ENCODE measurements around the gene DRD4. TPM values are rescaled to one million over a fixed set of nuclear protein-coding genes. Genes with fewer than 3 reads are reported as not detected.

DRD4 gene
- total and polyA plus RNA-seq, 2 of the 8 experiments (the other 6 are each of a cell fraction or from before 2014, with no cell fraction given): 3.4 to 4.9 TPM

DNA sequence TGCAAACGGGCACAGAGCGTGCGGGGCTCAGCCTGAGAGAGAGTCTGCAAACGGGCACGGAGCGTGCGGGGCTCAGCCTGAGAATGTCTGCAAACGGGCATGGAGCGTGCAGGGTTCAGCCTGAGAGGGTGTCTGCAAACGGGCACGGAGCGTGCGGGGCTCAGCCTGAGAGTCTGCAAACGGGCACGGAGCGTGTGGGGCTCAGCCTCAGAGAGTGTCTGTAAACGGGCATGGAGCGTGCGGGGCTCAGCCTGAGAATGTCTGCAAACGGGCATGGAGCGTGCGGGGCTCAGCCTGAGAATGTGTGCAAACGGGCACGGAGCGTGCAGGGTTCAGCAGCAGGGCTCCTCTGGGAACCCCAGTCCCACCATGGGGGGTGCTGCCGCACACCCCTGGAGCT is 47.3 kb upstream of the DRD4 start:
- H3K27ac ChIP-seq (ENCODE audit: low read depth, low read length): no peak overlapping the region
- no peak overlapping the region for H3K14ac ChIP-seq (ENCODE audit: insufficient read length)
- no peak overlapping the region for H4K8ac ChIP-seq (ENCODE audit: extremely low read depth, insufficient read depth, low read length)
- H3K23me2 ChIP-seq (ENCODE audit: low read depth, low read length): no peaks in the 10 kb centered on the region
- no peak overlapping the region for H2AFZ ChIP-seq (ENCODE audit: low read length)
- H3K79me2 ChIP-seq (ENCODE audit: control insufficient read depth in 1 of 2, insufficient read depth in 2 of 2, low read length in 2 of 2): peaks cover 0 to 3% of the 10 kb centered on the region in 2 experiments; a peak in 2 of 4 replicates
- no peak overlapping the region for H3K4me3 ChIP-seq (ENCODE audit: extremely low read depth in 1 of 4, insufficient read depth in 2 of 4, low read depth in 3 of 4, low read length in 4 of 4)
- ChIA-PET POLR2A (ENCODE audit: partially characterized antibody) (interaction anchor here (0.7 to 1.2 kb wide), 3 partner anchors 17 to 101 kb away, joined by 3 to 5 read pairs (median 5); no protein-coding TSS in a partner anchor), CTCF (ENCODE audit: partially characterized antibody) (interaction anchor here (1.9 kb wide), 1 partner anchor 12 kb away, joined by 11 read pairs; no protein-coding TSS in a partner anchor)
- H2BK15ac ChIP-seq (ENCODE audit: low read length): no peak overlapping the region
- 94% methylated on average over 26 of the region's 26 CpGs; no CpG with 5 or more reads in 1 of the 2 experiments for WGBS, 2 experiments (ENCODE audit: extremely low coverage in 1 of 2, insufficient coverage in 1 of 2, insufficient read length in 1 of 2, insufficient replicate concordance in 2 of 2, low coverage in 1 of 2, low lambda C conversion rate in 2 of 2, missing lambda C conversion rate in 1 of 2)
- H2AK5ac ChIP-seq (ENCODE audit: low read depth, low read length): no peak overlapping the region
- H4K5ac ChIP-seq (ENCODE audit: insufficient read length, low read depth, low read length): no peak overlapping the region
- DNase-seq (ENCODE audit: low read depth in 1 of 2, low spot score in 2 of 2) (no peak), FAIRE-seq (no peak)
- no peaks in the 10 kb centered on the region for H3K9me3 ChIP-seq (ENCODE audit: insufficient read depth in 2 of 2, low read depth in 1 of 2, low read length in 1 of 2)
- H3K4me1 ChIP-seq (replicated peaks in 1 of 4; ENCODE audit: control insufficient read depth in 3 of 4, insufficient read depth in 4 of 4, low read length in 3 of 4): no peaks in the 10 kb centered on the region
- H2BK20ac ChIP-seq (ENCODE audit: low read length): no peak overlapping the region
- no peak overlapping the region for H3K18ac ChIP-seq (ENCODE audit: extremely low read depth, low read length)
- peaks cover 13 to 14% of the 10 kb centered on the region in 2 experiments for H4K20me1 ChIP-seq (replicated peaks in 1 of 2; ENCODE audit: control insufficient read depth in 1 of 2, insufficient read depth in 2 of 2, low read length in 2 of 2)
- H3K9ac ChIP-seq (replicated peaks in 1 of 4; ENCODE audit: extremely low read depth in 1 of 4, low read depth in 3 of 4, low read length in 3 of 4): no peak overlapping the region
- H3K27me3 ChIP-seq (replicated peaks in 1 of 4; ENCODE audit: control insufficient read depth in 3 of 4, extremely low read depth in 1 of 4, insufficient read depth in 3 of 4, low read length in 3 of 4): no peaks in the 10 kb centered on the region
- no peak overlapping the region for H3K23ac ChIP-seq (ENCODE audit: insufficient read length)
- no peak overlapping the region for H3K4ac ChIP-seq (replicated peaks; ENCODE audit: insufficient read length, low read depth, low read length)
- no peak overlapping the region for H2BK120ac ChIP-seq (replicated peaks; ENCODE audit: low read depth, low read length)
- H3K56ac ChIP-seq (replicated peaks; ENCODE audit: insufficient read length, low read depth, low read length): no peak overlapping the region
- H3K79me1 ChIP-seq (ENCODE audit: low read depth, low read length): peaks cover 5% of the 10 kb centered on the region; the same call in 1 of the 2 replicates
- H3K4me2 ChIP-seq (ENCODE audit: insufficient read depth in 1 of 2, low read depth in 2 of 2, low read length in 2 of 2): no peak overlapping the region
- no peak overlapping the region for H2BK5ac ChIP-seq (ENCODE audit: low read depth, low read length)
- no peak overlapping the region for H4K91ac ChIP-seq (replicated peaks; ENCODE audit: insufficient read length, low read length)
- no peak overlapping the region for H2BK12ac ChIP-seq (ENCODE audit: low read depth, low read length)
- peaks cover 27 to 63% (median 50%) of the 10 kb centered on the region in 4 experiments for H3K36me3 ChIP-seq (ENCODE audit: control insufficient read depth in 2 of 4, insufficient read depth in 4 of 4, low read length in 3 of 4)
- no peak for TF ChIP-seq CREB1 (IDR thresholded peaks at IDR 0.05)
- no peak for TF ChIP-seq GTF2F1 (IDR thresholded peaks at IDR 0.05; ENCODE audit: borderline replicate concordance, low read depth, low read length)
- TF ChIP-seq KDM4A (IDR thresholded peaks at IDR 0.05; ENCODE audit: low read depth, low read length, severe bottlenecking): no peak
- no peak for TF ChIP-seq JUND (IDR thresholded peaks at IDR 0.05; ENCODE audit: low read length)
- TF ChIP-seq RFX5 (IDR thresholded peaks at IDR 0.05; ENCODE audit: borderline replicate concordance, low read depth, low read length): no peak
- TF ChIP-seq POLR2AphosphoS5 (IDR thresholded peaks at IDR 0.05; ENCODE audit: low read depth, low read length): no peak; the same call in 1 of the 2 replicates
- TF ChIP-seq, protein P1, sequence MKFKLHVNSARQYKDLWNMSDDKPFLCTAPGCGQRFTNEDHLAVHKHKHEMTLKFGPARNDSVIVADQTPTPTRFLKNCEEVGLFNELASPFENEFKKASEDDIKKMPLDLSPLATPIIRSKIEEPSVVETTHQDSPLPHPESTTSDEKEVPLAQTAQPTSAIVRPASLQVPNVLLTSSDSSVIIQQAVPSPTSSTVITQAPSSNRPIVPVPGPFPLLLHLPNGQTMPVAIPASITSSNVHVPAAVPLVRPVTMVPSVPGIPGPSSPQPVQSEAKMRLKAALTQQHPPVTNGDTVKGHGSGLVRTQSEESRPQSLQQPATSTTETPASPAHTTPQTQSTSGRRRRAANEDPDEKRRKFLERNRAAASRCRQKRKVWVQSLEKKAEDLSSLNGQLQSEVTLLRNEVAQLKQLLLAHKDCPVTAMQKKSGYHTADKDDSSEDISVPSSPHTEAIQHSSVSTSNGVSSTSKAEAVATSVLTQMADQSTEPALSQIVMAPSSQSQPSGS (IDR thresholded peaks at IDR 0.05; ENCODE audit: low read length): no peak

Measured in H1 (cell line).